Heart right ventricle (tissue), 16 donors: Measurements from ENCODE around the gene EXOC6. TPM values are rescaled to one million over a fixed set of nuclear protein-coding genes. Genes with fewer than 3 reads are reported as not detected.
A peak's percentile ranks its signal among the peaks of the same experiment; 100 is the strongest.

Experiments used
- ATAC-seq, 8 donors: fragments of 200-7000 bp; cut with Tn5 transposase; one replicate each; pipeline ENCODE4 v1.9.1; 2020; ENCODE audit warnings: mild to moderate bottlenecking in 8 of 8, moderate library complexity in 8 of 8, moderate number of reproducible peaks in 1 of 8
- DNase-seq, 2 donors: peaks; one replicate each; pipeline ENCODE4 v3.0.0-alpha.2; 2020
- H3K27ac ChIP-seq, 10 donors: fragments of 200-600 bp; sonication (generic) in 2 of 10; one replicate each; pipeline versions ENCODE4 v1.5.0 to v1.8.0; 2020 to 2022; ENCODE audit warnings: mild to moderate bottlenecking in 3 of 10
- H3K27me3 ChIP-seq, 7 donors: fragments of 200-600 bp; one replicate each; pipeline ENCODE4 v1.8.0; 2021 to 2022; ENCODE audit warnings: mild to moderate bottlenecking in 2 of 7
- H3K36me3 ChIP-seq, 9 donors: fragments of 200-600 bp; sonication (generic) in 1 of 9; one replicate each; pipeline versions ENCODE4 v1.5.0 to v1.8.0; 2020 to 2022; ENCODE audit warnings: mild to moderate bottlenecking in 2 of 9
- H3K4me1 ChIP-seq, 9 donors: fragments of 200-600 bp; sonication (generic) in 1 of 9; one replicate each; pipeline versions ENCODE4 v1.5.0 to v1.8.0; 2020 to 2022; ENCODE audit warnings: mild to moderate bottlenecking in 4 of 9
- H3K4me3 ChIP-seq, 10 donors: fragments of 200-600 bp; sonication (generic) in 2 of 10; one replicate each; pipeline versions ENCODE4 v1.5.0 to v1.8.0; 2020 to 2022; ENCODE audit warnings: mild to moderate bottlenecking in 7 of 10, moderate library complexity in 2 of 10
- H3K9me3 ChIP-seq, 11 donors: fragments of 200-600 bp in 10 of 11; sonication (generic) in 2 of 11; one replicate each; pipeline versions ENCODE4 v1.5.0 to v1.8.0; 2013 to 2022; ENCODE audit warnings: mild to moderate bottlenecking in 2 of 11, control low read depth in 1 of 11, moderate library complexity in 1 of 11
- WGBS, 2 donors: extraction: QIAGEN DNeasy Blood & Tissue Kit; methylation state at CpG; one replicate each; pipeline ENCODE4 v1.1.7; 2013; ENCODE audit warnings: inconsistent platforms in 1 of 2; 5-methylcytosine and 5-hydroxymethylcytosine counted together
- intact Hi-C, 10 donors: fragments of 100-400 bp; cut with DNase I; formaldehyde crosslinking; loops; one replicate each; pipeline versions ENCODE4 v1.11.1 to v1.14.2; 2022
- polyA plus RNA-seq, 2 donors: library from polyadenylated mRNA; stranded (reverse); fragments of 200-250 nt; gene quantifications; one replicate each; pipeline ENCODE4 v1.2.3, GENCODE V29; 2013
- total RNA-seq, 10 donors: library from RNA; stranded (reverse); fragmentation: NEBNext Ultra II Directional in 3 of 10; extraction: Animal tissue kit (Norgen Biotek cat#: 25700) in 3 of 10; gene quantifications; one replicate each; pipeline versions ENCODE4 v1.2.1 to v1.2.4, GENCODE V29; 2021 to 2023
- TF ChIP-seq, protein P1 (sequence below), 9 donors: fragments of 200-600 bp; sonication (generic) in 2 of 9; IDR thresholded peaks; one replicate each; pipeline versions ENCODE4 v1.5.0 to v1.8.0; 2021 to 2022; ENCODE audit warnings: antibody characterized with exemption in 9 of 9, mild to moderate bottlenecking in 5 of 9, moderate library complexity in 1 of 9
- donor health status: Arrhythmogenic right ventricular cardiomyopathy.
- donor health status: ischemic (EF 13 %, LVEDD 7.1; RV severe dilation, severe dysfunction).
- donor health status: healthy with polysubstance abuse.
- donor health status: DM: no; HTN: yes; CAD: no.
- donor health status: DM: no; HTN: no; CAD: no.
- donor health status: ischemic (EF 25% LVEDD 6.9; RV normal size, moderate dysfunction).
- donor health status: ischemic (EF 25% LVEDD 5.7; RV mildly dilated, moderate dysfunction).
- donor health status: healthy.
- donor health status: DM: yes; HTN: yes; CAD: no.
- donor health status: Ischemic cardiomyopathy.
- donor health status: ischemic (EF 35%, LVEDD 5.7; RV mildly dilated, moderate dysfunction).
- donor health status: nonischemic (EF 11% LVEDD 7.7; RV severe dilation, severe dysfunction).
- donor health status: DM: yes; HTN: yes; CAD: no.
- donor health status: PGD.
- donor health status: ischemic (EF 29% LVEDD 5.4; RV normal size, mild dysfunction).
- donor health status: nonischemic (EF 23%, LVEDD 6.1; RV moderate dilation, normal function).

The EXOC6 gene
- total and polyA plus RNA-seq, 12 donors, result 3.3 to 11.7 (median 9.2) TPM

DNA sequence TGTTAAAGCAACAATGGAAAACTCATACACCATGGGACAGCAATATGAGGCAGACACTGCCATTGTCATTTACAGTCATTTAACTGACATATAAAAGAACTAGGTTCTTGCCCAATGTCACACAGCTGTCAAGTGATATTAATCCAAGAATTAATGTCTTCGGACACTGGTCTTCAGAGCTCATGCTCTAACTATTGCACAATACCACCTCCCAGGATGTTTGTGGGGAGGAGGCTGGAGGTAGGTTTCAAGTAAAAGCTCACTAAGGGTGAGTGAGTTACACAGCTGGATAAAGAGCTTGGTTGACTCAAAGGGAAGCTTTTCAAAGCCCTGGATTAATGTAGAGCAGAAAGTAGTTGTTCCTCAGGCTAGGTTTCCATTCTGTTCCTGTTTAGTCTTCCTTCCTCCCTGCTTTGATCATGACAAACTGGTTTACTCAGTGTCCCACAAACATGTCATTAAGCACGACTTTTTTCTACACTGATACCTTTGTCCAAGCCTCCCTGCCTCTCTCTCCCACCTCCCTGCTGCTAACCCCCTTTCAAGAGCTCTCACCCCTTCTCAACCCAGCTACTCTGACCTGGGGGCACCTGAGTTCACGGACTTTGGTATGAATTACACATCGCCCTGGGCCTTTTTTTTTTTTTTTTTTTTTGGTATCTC is 987 bp upstream of the EXOC6 start:
- Histone ChIP-seq H3K9me3 (peaks cover 0 to 6% (median 0%) of the 10 kb centered on the region in 11 donors), H3K27me3 (no peaks in the 10 kb centered on the region), H3K4me3 (peak overlapping the region in 4 of 10 donors; percentile 95 to 98 (median 98)), H3K4me1 (peaks cover 0 to 45% (median 11%) of the 10 kb centered on the region in 9 donors), H3K36me3 (no peaks in the 10 kb centered on the region), H3K27ac (peak overlapping the region in 1 of 10 donors; percentile 92)
- DNase-seq (no peak), ATAC-seq (no peak)
- 71 to 79% methylated on average over 4 of the region's 4 CpGs for WGBS, 2 donors
- intact Hi-C loops, result loop anchor here in 4 of 10 donors (5.0 to 10.0 kb wide), 3 partner anchors 35 to 253 kb away; partner anchors contain the start of gene KIF11 (in 1 of the 4)
- TF ChIP-seq, protein P1, sequence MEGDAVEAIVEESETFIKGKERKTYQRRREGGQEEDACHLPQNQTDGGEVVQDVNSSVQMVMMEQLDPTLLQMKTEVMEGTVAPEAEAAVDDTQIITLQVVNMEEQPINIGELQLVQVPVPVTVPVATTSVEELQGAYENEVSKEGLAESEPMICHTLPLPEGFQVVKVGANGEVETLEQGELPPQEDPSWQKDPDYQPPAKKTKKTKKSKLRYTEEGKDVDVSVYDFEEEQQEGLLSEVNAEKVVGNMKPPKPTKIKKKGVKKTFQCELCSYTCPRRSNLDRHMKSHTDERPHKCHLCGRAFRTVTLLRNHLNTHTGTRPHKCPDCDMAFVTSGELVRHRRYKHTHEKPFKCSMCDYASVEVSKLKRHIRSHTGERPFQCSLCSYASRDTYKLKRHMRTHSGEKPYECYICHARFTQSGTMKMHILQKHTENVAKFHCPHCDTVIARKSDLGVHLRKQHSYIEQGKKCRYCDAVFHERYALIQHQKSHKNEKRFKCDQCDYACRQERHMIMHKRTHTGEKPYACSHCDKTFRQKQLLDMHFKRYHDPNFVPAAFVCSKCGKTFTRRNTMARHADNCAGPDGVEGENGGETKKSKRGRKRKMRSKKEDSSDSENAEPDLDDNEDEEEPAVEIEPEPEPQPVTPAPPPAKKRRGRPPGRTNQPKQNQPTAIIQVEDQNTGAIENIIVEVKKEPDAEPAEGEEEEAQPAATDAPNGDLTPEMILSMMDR (IDR thresholded peaks at IDR 0.05), result no peak

- peak overlapping the region in 8 of 10 donors; percentile 88 to 94 (median 92) for H3K27ac ChIP-seq
- WGBS, 2 donors, result 1 to 2% methylated on average over 30 to 32 of the region's 32 CpGs
Observed at GRCh38 chr10:92848037-92848440, 281 bp upstream of the EXOC6 start.

GRCh38 chr10:92849234-92849525 is 860 bp downstream of the EXOC6 start:
- Histone ChIP-seq H3K27ac (peak overlapping the region in 8 of 10 donors; percentile 73 to 94 (median 92)), H3K4me1 (peaks cover 0 to 35% (median 10%) of the 10 kb centered on the region in 9 donors)
- intact Hi-C loops, result loop anchor here in 4 of 10 donors (5.0 to 10.0 kb wide), 3 partner anchors 33 to 254 kb away; partner anchors contain the start of gene KIF11 (in 1 of the 4)

More at GRCh38 chr10:92848037-92848440, 281 bp upstream of the EXOC6 start:
- Histone ChIP-seq H3K36me3 (no peaks in the 10 kb centered on the region), H3K4me3 (peak overlapping the region in 9 of 10 donors; percentile 70 to 100 (median 97)), H3K9me3 (peaks cover 0 to 6% (median 0%) of the 10 kb centered on the region in 11 donors), H3K27me3 (no peaks in the 10 kb centered on the region), H3K4me1 (peaks cover 0 to 42% (median 11%) of the 10 kb centered on the region in 9 donors)
- DNase-seq (no peak), ATAC-seq (no peak)
- TF ChIP-seq, protein P1 (IDR thresholded peaks at IDR 0.05), result no peak
- intact Hi-C loops, result loop anchor here in 4 of 10 donors (5.0 to 10.0 kb wide), 3 partner anchors 34 to 253 kb away; partner anchors contain the start of gene KIF11 (in 1 of the 4)

GRCh38 chr10:92849576-92850090 is 1.3 kb downstream of the EXOC6 start:
- Histone ChIP-seq H3K9me3 (peaks cover 0 to 6% (median 0%) of the 10 kb centered on the region in 11 donors), H3K4me3 (peak overlapping the region in 9 of 10 donors; percentile 70 to 100 (median 97)), H3K36me3 (no peaks in the 10 kb centered on the region), H3K4me1 (peaks cover 0 to 33% (median 10%) of the 10 kb centered on the region in 9 donors), H3K27me3 (no peaks in the 10 kb centered on the region), H3K27ac (no peak overlapping the region)
- TF ChIP-seq, protein P1 (IDR thresholded peaks at IDR 0.05), result no peak
- DNase-seq (no peak), ATAC-seq (no peak)
- intact Hi-C loops, result loop anchor here in 4 of 10 donors (5.0 to 10.0 kb wide), 3 partner anchors 33 to 255 kb away; partner anchors contain the start of gene KIF11 (in 1 of the 4)
- 65 to 75% methylated on average over 2 of the region's 2 CpGs for WGBS, 2 donors

More at GRCh38 chr10:92849234-92849525, 860 bp downstream of the EXOC6 start:
- peaks cover 0 to 6% (median 0%) of the 10 kb centered on the region in 11 donors for H3K9me3 ChIP-seq
- DNase-seq (no peak), ATAC-seq (no peak)
- TF ChIP-seq, protein P1 (IDR thresholded peaks at IDR 0.05), result no peak
- 1 to 3% methylated on average over 7 of the region's 7 CpGs for WGBS, 2 donors
- peak overlapping the region; percentile 70 to 100 (median 96) for H3K4me3 ChIP-seq
- no peaks in the 10 kb centered on the region for H3K36me3 ChIP-seq
- no peaks in the 10 kb centered on the region for H3K27me3 ChIP-seq
